Measurements from ENCODE around the gene SLC41A3.
"Not testable (repeated sequence)": the region's sequence is repeated elsewhere in the genome, so short reads cannot be mapped to it uniquely, and the experiment has no call there.

The SLC41A3 gene

DNA sequence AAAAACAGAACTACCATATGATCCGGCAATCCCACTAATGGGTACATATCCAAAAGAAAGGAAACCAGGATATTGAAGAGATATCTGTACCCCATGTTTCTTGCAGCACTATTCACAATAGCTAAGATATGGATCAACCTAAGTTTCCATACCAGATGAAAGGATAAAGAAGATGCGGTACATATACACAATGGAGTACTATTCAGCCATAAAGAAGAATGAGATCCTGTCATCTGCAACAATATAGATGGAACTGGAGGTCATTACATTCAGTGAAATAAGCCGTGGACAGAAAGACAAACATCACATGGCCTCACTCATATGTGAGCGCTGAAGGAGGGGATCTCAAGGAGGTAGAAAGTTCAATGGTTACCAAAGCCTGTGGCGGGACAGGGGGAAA, 3.0 kb downstream of the SLC41A3 start:
- no peak for DNase-seq

DNA sequence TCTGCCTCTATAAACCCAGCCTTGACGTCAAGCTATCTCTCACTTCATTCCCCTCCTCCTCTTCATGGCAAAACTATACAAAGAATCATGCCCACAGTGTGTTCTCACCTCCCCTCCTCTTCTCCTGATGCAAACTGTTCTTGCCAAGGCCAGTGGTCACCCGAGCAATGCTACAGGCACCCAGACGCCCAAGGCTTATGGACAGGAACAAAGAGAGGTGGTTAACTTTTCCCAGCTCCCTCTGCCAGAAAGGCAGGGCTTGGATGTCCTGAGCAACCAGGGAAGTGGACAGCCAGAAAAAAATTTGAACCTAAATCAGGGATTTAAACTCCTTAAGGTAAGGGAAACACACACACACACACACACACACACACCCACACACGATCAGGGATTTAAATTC, 5.1 kb downstream of the SLC41A3 start:
- DNase-seq = no peak

DNA sequence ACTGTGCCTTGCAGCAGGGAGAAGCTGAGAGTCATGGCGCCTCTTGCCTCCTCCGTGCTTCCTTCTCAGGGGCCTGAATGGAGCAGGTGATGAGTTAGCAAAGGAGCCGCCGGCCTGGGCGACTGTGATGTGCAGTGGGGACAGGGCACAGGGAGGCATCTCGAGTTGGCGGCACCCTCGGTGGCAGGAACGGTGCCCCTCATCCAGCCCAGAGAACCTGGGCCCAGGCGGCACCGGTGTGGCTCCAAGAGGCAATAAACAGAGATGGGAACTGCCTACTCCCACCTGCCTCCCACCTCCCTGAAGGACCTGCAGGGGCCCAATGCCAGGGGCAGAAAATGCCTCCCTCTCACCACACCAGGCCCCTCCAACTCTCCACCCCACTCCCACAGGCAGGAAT, 6.2 kb downstream of the SLC41A3 start:
- no peak for DNase-seq

GRCh38 chr3:126076140-126076539, 7.8 kb downstream of the SLC41A3 start:
- no peak for DNase-seq

DNA sequence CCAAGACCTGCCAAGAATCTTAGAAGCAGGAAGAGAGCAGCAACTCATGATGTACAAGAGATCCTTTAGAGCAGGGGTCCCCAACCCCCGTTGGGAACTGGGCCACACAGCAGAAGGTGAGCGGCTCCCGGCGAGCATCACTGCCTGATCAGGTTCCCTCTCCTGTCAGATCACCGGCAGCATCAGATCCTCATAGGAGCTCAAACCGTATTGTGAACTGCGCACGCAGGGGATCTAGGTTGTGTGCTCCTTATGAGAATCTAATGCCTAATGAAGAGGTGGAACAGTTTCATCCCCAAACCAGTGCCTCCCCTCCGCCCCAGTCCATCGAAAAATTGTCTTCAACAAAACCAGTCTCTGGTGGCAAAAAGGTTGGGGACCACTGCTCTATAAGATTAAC, 13.8 kb downstream of the SLC41A3 start:
- DNase-seq = no peak

GRCh38 chr3:126067959-126068358, 16.0 kb downstream of the SLC41A3 start:
- no peak for DNase-seq

DNA sequence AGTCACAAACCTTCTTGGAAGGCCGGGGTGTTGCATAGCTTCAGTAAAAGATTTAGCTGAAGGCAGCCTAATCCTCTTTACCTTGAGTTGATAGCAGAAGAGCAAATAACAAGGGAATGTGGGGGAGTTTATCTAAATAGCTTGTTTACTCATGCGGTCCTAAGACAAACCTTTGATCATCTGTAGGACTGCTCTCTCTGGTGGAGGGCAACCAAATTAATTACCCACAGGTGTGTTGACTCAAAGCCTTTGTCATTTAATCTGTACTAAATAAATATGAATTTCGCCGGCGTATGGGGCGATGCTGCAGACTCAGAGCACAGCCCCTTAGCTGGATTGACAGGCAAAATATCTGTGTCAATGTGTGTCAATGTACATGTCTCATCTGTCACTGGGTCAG, 17.2 kb downstream of the SLC41A3 start:
- not testable (repeated sequence) for DNase-seq

DNA sequence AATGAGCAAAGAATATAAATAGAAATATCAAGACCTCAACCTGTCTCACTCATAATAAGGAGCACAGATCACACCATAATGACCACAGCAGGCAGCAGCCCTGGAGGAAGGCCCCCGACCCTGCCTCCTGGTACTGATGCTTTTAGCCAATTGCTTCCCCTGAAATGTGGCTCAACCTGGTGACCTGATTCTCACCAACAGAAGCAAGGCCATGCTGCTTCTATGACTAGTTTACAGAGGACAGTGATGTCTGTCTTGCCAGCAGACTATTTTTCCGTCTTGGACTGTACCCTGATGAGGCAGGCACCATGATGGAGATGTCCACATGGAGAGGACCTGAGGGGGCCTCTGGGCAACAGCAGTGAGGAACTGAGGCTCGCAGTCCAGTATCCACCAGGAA, 18.0 kb downstream of the SLC41A3 start:
- no peak for DNase-seq

DNA sequence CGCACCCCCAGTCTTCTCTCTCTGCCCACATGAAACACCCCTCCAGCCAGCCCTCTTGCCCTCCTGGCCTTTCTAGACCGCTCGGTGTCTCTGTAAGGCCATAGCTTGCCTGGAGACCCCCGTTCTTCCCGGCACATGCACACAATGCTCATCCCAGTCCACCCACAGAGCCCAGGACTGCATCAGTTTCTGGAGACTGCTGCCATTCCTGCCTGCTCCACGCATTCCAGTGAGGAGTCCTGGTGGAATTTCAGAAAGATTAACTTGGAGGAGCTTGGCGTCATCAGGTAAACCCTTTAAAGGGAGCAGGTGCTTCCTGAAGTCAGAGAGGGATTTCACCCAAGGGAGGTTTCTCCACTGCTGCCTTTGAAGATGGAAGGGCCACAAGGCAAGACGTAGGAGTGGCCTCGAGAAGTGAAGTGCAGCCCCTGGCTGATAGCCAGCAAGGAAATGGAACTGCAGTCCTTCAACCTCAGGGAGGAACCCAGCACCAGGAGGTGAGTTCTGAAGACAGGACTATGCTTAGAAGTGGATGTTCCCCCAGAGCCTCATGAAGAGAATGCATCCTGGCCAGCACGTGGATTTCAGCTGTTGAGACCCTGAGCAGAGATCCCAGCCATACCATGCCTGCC, 19.2 kb downstream of the SLC41A3 start:
- DNase-seq = no peak

GRCh38 chr3:126063358-126063965, 20.5 kb downstream of the SLC41A3 start:
- DNase-seq = no peak

GRCh38 chr3:126061301-126062032, 22.5 kb downstream of the SLC41A3 start:
- DNase-seq = no peak

DNA sequence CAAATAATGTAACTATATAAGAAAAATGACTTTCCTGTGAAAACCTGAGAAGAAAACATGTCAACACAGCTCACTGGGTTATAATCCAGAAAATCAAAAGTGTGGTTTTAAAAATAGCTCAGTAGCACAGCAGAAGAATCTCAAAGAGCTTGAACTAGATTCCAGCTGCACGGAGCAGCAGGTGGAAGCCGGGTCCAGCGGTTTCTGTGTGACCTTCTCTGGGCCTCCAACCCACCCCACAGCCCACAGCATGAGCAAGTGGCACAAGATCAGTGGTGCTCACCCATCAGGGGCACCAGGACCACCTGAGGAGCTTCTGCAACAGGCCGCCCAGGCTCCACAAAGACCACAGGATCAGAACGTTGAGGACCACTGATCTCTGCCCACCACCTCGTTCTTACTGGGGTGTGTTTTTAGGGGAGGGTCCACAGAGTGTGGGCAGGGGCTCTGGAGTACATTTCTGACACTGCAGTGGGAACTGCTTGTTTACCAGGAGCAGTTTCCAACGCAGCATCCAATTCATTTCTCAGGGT, 23.2 kb downstream of the SLC41A3 start:
- no peak for DNase-seq

GRCh38 chr3:126058666-126059065, 25.3 kb downstream of the SLC41A3 start:
- DNase-seq = no peak

- no peak for DNase-seq
These were observed 26.0 kb downstream of the SLC41A3 start for GRCh38 chr3:126057936-126058335.

DNA sequence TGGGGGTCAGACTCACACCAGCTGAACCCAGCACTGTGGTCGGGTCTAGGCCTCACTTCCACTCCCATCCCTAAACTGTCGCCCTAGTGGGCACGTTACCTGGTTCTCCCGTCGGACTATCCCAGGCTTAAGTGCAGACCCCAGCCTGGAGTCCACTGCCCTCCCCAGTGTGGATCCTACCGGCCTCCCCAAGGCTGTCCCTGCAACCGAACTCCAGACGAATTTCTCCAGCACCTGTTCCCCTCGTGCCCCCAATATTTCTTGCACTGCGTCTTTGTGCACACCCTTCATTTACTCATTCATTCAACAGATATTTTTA, 26.5 kb downstream of the SLC41A3 start:
- no peak for DNase-seq

DNA sequence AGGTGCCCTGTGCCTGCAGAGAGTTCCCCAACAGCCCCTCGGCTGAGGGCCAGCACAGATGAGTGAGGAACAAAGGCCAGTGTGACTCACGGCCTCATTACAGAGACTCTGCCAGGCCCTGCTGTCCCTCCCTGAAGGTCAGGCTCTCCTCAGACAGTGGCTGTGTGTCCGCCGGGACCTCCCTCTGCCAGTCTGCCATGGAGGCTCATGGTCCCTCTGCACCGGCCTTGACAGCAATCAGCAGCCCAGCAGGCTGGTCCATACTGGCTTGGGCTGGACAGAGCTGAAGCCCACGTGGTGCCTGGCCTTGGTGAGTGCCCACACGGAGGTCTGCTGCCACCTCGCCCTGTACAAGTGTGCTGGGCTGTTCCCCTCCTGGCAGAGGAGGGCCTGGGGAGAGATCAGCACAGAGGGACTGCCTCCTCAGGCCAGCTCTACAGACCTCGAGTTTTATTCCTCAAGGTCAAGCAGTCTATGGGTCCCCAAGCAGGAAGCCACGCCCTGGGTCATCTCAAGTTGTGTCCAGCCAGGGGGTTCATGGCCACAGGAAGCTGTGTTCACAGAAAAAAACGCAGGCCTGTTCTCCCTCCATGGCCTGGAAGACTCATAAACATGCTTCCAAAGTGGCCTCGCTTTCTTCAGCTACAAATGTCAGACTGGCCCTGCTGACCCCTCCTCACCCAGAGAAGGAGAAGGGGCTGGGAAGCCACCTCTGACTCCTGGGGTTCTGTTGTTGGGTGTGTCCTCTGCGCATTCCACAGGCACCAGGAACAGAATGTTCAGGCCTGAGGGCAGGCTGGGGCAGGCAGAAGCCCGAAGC, 27.0 kb downstream of the SLC41A3 start:
- DNase-seq = no peak

DNA sequence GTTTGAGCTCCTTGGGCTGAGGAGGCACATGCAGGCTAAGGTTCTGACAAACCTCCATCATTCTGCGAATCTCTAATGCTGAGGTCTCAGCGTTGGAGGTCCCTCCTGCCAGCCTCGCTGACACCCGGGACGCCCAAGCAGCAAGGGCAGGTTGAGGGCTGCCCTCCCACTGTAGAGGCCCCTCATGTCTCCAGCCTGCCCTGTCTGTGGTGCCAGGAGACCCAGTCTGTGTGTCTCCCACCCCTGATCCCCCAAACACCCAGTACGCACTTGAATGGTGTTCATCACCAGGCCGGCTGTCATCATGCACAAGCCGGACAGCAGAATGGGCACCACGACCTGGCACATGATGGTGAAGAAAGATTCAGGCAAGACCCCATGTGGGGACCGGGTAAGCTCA, 27.8 kb downstream of the SLC41A3 start:
- no peak for DNase-seq

DNA sequence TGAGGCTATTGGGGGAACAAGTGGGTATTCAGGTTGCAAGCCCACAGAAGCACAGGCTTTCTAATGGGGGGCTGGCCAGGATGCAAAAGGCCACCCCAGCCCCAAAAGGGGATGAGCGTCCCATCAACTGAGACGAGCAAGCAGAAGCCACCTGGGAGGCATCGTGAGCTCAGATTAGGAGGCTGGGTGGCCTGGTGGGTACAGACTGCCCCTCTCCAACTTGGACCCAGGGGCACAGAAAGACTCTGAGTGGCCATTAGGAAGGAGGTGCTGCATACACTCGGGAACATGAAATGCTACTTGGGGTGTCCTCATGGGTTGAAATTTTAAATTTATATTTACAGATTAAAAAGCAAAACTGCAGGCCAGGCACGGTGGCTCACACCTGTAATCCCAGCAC, 29.1 kb downstream of the SLC41A3 start:
- no peak for DNase-seq

- DNase-seq = no peak
These were observed 29.9 kb downstream of the SLC41A3 start for GRCh38 chr3:126053949-126054569.

DNA sequence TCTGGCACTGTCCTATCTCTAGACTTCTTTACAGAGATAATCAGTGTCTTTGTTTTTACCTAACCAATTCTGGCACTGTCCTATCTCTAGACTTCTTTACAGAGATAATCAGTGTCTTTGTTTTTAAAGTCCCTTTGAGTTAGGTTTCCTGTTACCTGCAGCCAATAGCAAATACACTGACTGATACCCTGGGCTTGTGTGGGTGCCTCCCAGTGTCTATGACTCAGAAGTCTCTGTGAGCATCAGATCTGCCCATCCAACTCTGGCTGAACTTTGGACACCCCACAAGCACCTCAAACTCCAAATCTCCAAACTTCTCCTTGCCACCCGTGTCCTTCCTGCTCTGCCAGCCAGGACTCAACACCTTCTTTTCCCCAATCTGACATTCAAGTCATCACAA, 30.4 kb downstream of the SLC41A3 start:
- DNase-seq = no peak

DNA sequence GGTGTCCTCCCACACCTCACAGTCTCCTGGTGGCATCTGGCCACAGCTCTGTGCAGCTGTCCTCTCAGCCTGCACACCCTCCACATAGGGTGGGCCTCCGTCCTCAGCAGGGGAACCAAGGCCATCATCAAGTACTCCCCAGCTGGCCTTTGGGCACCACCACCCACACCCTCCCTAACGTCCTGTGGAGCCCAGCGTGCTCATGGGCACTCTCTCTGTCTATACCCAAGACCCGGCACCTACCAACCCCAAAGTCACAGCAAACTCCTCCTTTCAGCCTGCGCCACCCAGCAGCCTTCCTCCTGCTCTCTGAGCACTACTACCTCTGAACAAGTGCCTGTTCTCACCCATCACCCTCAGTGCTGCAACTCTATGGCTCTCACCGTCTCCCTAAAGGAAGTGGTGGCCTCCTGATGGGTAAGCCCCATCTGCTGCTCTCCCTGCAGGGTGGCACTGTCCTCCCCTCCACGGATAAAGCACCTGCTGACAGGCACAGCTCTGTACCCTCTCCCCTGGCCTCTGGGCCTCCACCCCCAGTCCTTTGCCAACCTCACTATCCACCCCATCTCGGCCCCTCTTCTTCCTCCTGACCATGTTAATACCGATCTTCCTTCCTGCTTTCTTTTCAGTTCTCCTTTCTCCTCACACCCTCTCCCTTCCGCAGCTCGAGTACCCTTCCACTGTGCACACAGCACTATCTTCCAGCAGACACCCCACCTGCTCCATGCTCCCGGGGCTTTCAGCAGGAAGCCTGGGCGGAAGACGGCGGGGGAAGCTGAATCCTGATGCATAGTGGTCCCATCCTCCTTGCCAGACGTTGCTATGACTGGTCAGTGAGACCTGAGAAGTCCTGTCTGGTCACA, 31.5 kb downstream of the SLC41A3 start:
- no peak for DNase-seq

DNA sequence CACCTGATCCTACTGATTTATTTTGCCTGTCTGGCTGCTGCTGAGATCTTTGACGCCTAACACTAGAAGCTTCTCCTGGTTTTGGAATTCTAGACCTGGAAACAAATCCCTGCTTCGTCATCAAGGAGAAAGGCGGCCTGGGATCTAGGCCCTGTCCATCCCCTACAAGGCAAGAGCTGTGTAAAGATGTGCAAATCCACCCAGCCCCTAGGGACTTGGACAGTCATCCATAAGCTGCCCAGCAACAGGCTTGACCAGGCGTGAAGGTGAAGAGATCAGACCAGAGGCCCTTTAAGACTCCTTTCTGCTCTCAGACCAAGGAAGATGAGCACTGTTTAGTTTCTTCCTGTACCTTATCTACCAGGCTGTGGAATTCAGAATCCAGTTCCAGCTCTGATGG, 32.2 kb downstream of the SLC41A3 start:
- no peak for DNase-seq
